MM.1S (cell line): Measurements from ENCODE around the gene CYYR1.

Experiments used
- DNase-seq: peaks from one replicate; pipeline ENCODE4 v3.0.0-alpha.2; 2015
- H2AFZ ChIP-seq: fragments of 300-600 bp; sonication (generic); 2 replicates; pipeline ENCODE4 v1.6.0; 2016; ENCODE audit warnings: antibody characterized with exemption, low read length
- H3F3A ChIP-seq: fragments of 300-600 bp; sonication (generic); 2 replicates; pipeline ENCODE4 v1.6.1; 2016; ENCODE audit warnings: mild to moderate bottlenecking, antibody characterized with exemption, low read length, moderate library complexity, mixed read lengths; ENCODE audit not compliant: insufficient read depth
- H3K27ac ChIP-seq: fragments of 300-600 bp; sonication (generic); 2 replicates; pipeline ENCODE4 v1.5.1; 2016; ENCODE audit warnings: mild to moderate bottlenecking, low read length
- H3K27me3 ChIP-seq: fragments of 300-600 bp; sonication (generic); replicated peaks from 2 replicates; pipeline ENCODE4 v1.6.0; 2016; ENCODE audit warnings: low read length; ENCODE audit not compliant: insufficient read depth
- H3K36me3 ChIP-seq: fragments of 300-600 bp; sonication (generic); replicated peaks from 2 replicates; pipeline ENCODE4 v1.6.1; 2016; ENCODE audit warnings: mild to moderate bottlenecking, low read length, mixed read lengths; ENCODE audit not compliant: insufficient read depth
- H3K4me1 ChIP-seq: fragments of 300-600 bp; sonication (generic); 2 replicates; pipeline ENCODE4 v1.6.1; 2016; ENCODE audit warnings: low read length, mixed read lengths
- H3K4me2 ChIP-seq: fragments of 300-600 bp; sonication (generic); 2 replicates; pipeline ENCODE4 v1.6.0; 2016; ENCODE audit warnings: low read depth, low read length
- H3K4me3 ChIP-seq: fragments of 300-600 bp; sonication (generic); 2 replicates; pipeline ENCODE4 v1.5.1; 2016; ENCODE audit warnings: low read length, mixed read lengths
- H3K79me2 ChIP-seq: fragments of 300-600 bp; sonication (generic); 2 replicates; pipeline ENCODE4 v1.6.1; 2016; ENCODE audit warnings: mixed run types, low read length, mixed read lengths
- H3K9ac ChIP-seq: fragments of 300-600 bp; sonication (generic); 2 replicates; pipeline ENCODE4 v1.6.1; 2016; ENCODE audit warnings: low read length, mixed read lengths
- H3K9me2 ChIP-seq: fragments of 300-600 bp; sonication (generic); replicated peaks from 2 replicates; pipeline ENCODE4 v1.6.1; 2016; ENCODE audit warnings: mild to moderate bottlenecking, low read length, mixed read lengths; ENCODE audit not compliant: insufficient read depth
- H3K9me3 ChIP-seq: fragments of 300-600 bp; sonication (generic); replicated peaks from 2 replicates; pipeline ENCODE4 v1.6.1; 2016; ENCODE audit warnings: mild to moderate bottlenecking, low read length, mixed read lengths; ENCODE audit not compliant: insufficient read depth
- H4K20me1 ChIP-seq: fragments of 300-600 bp; sonication (generic); 2 replicates; pipeline ENCODE4 v1.6.1; 2016; ENCODE audit warnings: mild to moderate bottlenecking, low read length, moderate library complexity, mixed read lengths; ENCODE audit not compliant: insufficient read depth
- EZH2 ChIP-seq: fragments of 300-600 bp; sonication (generic); optimal IDR thresholded peaks from 2 replicates; pipeline ENCODE3; 2017; ENCODE audit warnings: low read depth, mild to moderate bottlenecking, antibody characterized with exemption, low read length, mixed read lengths
- EZH2phosphoT487 ChIP-seq: fragments of 300-600 bp; sonication (generic); IDR thresholded peaks from 2 replicates; pipeline ENCODE4 v1.6.1; 2018; ENCODE audit warnings: antibody characterized with exemption, low read length
- TF ChIP-seq, protein P1 (sequence below): fragments of 300-600 bp; sonication (generic); IDR thresholded peaks from 2 replicates; pipeline ENCODE4 v1.5.1; 2016; ENCODE audit warnings: antibody characterized with exemption, low read length, mixed read lengths

CYYR1 gene

DNA sequence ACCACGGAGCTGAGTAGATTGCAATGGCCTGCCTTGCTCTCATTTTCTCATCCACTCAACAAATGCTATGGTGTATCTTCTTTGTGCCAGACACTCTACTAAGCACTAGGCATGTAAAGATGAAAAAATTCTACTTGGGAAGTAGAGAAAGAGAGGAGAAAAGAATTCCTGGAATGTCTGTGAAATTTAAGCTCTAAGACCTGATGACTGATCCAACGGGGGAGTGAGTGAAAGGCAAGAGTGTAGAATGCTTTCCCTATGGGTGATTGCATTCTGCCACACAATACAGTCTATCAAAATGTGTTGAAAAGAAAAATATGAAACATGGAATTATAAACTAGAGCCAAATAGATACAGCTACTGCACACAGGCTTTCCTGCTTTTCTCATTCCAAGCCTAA lies 82.3 kb downstream of the CYYR1 start:
- no peaks in the 10 kb centered on the region for H3K9me2 ChIP-seq
- H3K4me1 ChIP-seq: no peaks in the 10 kb centered on the region
- no peaks in the 10 kb centered on the region for H3F3A ChIP-seq
- H4K20me1 ChIP-seq: no peaks in the 10 kb centered on the region
- no peak for DNase-seq
- no peaks in the 10 kb centered on the region for H3K27me3 ChIP-seq
- H3K9me3 ChIP-seq: no peaks in the 10 kb centered on the region
- no peaks in the 10 kb centered on the region for H3K79me2 ChIP-seq
- H2AFZ ChIP-seq: no peak overlapping the region
- H3K27ac ChIP-seq: no peak overlapping the region
- H3K36me3 ChIP-seq: no peaks in the 10 kb centered on the region
- no peak overlapping the region for H3K9ac ChIP-seq
- no peak overlapping the region for H3K4me2 ChIP-seq
- H3K4me3 ChIP-seq: no peak overlapping the region
- TF ChIP-seq EZH2 (no peak), EZH2phosphoT487 (no peak)
- TF ChIP-seq, protein P1, sequence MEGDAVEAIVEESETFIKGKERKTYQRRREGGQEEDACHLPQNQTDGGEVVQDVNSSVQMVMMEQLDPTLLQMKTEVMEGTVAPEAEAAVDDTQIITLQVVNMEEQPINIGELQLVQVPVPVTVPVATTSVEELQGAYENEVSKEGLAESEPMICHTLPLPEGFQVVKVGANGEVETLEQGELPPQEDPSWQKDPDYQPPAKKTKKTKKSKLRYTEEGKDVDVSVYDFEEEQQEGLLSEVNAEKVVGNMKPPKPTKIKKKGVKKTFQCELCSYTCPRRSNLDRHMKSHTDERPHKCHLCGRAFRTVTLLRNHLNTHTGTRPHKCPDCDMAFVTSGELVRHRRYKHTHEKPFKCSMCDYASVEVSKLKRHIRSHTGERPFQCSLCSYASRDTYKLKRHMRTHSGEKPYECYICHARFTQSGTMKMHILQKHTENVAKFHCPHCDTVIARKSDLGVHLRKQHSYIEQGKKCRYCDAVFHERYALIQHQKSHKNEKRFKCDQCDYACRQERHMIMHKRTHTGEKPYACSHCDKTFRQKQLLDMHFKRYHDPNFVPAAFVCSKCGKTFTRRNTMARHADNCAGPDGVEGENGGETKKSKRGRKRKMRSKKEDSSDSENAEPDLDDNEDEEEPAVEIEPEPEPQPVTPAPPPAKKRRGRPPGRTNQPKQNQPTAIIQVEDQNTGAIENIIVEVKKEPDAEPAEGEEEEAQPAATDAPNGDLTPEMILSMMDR: no peak

DNA sequence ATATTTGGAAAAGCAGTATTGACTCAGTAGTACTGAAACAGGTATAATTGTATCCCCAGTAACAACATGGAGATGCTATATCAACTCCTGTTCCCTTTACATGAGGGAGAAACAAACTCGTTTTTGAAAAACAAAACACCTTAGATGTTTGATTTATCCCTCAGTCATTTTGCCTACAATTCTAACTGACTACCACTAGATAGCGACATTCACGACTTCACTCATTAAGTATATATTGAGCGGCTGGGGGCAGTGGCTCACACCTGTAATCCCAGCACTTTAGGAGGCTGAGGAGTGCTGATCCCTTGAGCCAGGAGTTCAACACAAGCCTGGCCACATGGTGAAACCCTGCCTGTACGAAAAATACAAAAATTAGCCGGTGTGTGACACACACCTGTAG lies 83.3 kb downstream of the CYYR1 start:
- no peaks in the 10 kb centered on the region for H3K9me2 ChIP-seq
- H4K20me1 ChIP-seq: no peaks in the 10 kb centered on the region
- H3F3A ChIP-seq: no peaks in the 10 kb centered on the region
- no peak overlapping the region for H3K27ac ChIP-seq
- no peak for DNase-seq
- TF ChIP-seq EZH2phosphoT487 (no peak), EZH2 (no peak)
- TF ChIP-seq, protein P1: no peak
- H3K9ac ChIP-seq: no peak overlapping the region
- H3K36me3 ChIP-seq: no peaks in the 10 kb centered on the region
- H3K79me2 ChIP-seq: no peaks in the 10 kb centered on the region
- H3K4me1 ChIP-seq: no peaks in the 10 kb centered on the region
- no peaks in the 10 kb centered on the region for H3K9me3 ChIP-seq
- H3K4me2 ChIP-seq: no peak overlapping the region
- no peaks in the 10 kb centered on the region for H3K27me3 ChIP-seq
- H2AFZ ChIP-seq: no peak overlapping the region
- no peak overlapping the region for H3K4me3 ChIP-seq

DNA sequence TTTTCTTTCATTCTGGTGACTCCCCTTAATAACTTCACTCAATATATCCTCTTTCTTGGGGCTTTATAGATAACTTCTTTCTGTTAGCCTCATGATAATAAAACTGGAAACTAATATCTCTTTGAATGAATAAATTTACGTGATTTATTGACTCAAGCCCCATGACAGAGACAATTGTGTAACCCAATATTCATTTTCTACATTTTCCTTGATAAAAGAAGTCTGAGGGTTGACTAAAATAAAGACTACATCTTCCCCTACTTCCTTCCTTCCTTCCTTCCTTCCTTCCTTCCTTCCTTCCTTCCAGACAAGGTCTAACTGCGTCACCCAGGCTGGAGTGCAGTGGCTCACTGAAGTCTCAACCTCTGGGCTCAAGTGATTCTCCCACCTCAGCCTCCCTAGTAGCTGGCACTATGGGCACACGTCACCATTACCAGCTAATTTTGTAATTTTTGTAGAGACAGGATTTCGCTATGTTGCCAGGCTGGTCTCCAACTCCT lies 85.1 kb downstream of the CYYR1 start:
- Histone ChIP-seq H3K9ac (no peak overlapping the region), H3K9me3 (no peaks in the 10 kb centered on the region), H3K4me2 (no peak overlapping the region), H3K9me2 (no peaks in the 10 kb centered on the region), H3K27me3 (no peaks in the 10 kb centered on the region), H3K36me3 (no peaks in the 10 kb centered on the region), H2AFZ (no peak overlapping the region), H3K4me1 (no peaks in the 10 kb centered on the region), H3K27ac (no peak overlapping the region), H4K20me1 (no peaks in the 10 kb centered on the region), H3F3A (no peaks in the 10 kb centered on the region), H3K79me2 (no peaks in the 10 kb centered on the region), H3K4me3 (no peak overlapping the region)
- no peak for DNase-seq
- TF ChIP-seq, protein P1: no peak
- no peak for TF ChIP-seq EZH2phosphoT487
- no peak for TF ChIP-seq EZH2
